ENCODE data around the gene DNAH3. TPM values are rescaled to one million over a fixed set of nuclear protein-coding genes. Genes with fewer than 3 reads are reported as not detected.
"Not testable (repeated sequence)": the region's sequence is repeated elsewhere in the genome, so short reads cannot be mapped to it uniquely, and the experiment has no call there.

DNAH3 gene
- total RNA-seq, 1 experiment from 2014 or later, result 0.21 TPM

- Mint-ChIP-seq H3K27ac (ENCODE audit: unreplicated experiment) (no peak overlapping the region), H3K4me1 (ENCODE audit: low read depth, unreplicated experiment) (no peaks in the 10 kb centered on the region), H3K9me3 (ENCODE audit: low read depth, unreplicated experiment) (no peaks in the 10 kb centered on the region), H3K27me3 (ENCODE audit: unreplicated experiment) (peaks cover 38% of the 10 kb centered on the region), H3K36me3 (ENCODE audit: insufficient read depth, unreplicated experiment) (no peaks in the 10 kb centered on the region), H3K4me3 (ENCODE audit: low read depth, unreplicated experiment) (no peak overlapping the region)
- CTCF ChIA-PET, result no interaction called here
- no TSS peak for BruUV-seq (replicated peaks)
- intact Hi-C loops (cut with micrococcal nuclease; ENCODE audit: unreplicated experiment), result no loop called here
- no peak for TF ChIP-seq CTCF (IDR thresholded peaks at IDR 0.05; ENCODE audit: unreplicated experiment)
- no peak for DNase-seq
Measured at GRCh38 chr16:21116148-21116693, 34.4 kb downstream of the DNAH3 start.

GRCh38 chr16:21115551-21115950 is 35.1 kb downstream of the DNAH3 start:
- BruUV-seq (replicated peaks); intact Hi-C loops (cut with micrococcal nuclease; ENCODE audit: unreplicated experiment); H3K4me1 Mint-ChIP-seq (ENCODE audit: low read depth, unreplicated experiment); CTCF ChIA-PET; H3K27ac Mint-ChIP-seq (ENCODE audit: unreplicated experiment); H3K36me3 Mint-ChIP-seq (ENCODE audit: insufficient read depth, unreplicated experiment); DNase-seq; H3K4me3 Mint-ChIP-seq (ENCODE audit: low read depth, unreplicated experiment); H3K9me3 Mint-ChIP-seq (ENCODE audit: low read depth, unreplicated experiment): not testable (repeated sequence)
- H3K27me3 Mint-ChIP-seq (ENCODE audit: unreplicated experiment), result peaks cover 44% of the 10 kb centered on the region

- Mint-ChIP-seq H3K4me3 (ENCODE audit: low read depth, unreplicated experiment) (no peak overlapping the region), H3K36me3 (ENCODE audit: insufficient read depth, unreplicated experiment) (no peaks in the 10 kb centered on the region), H3K9me3 (ENCODE audit: low read depth, unreplicated experiment) (no peaks in the 10 kb centered on the region), H3K27me3 (ENCODE audit: unreplicated experiment) (peaks cover 18% of the 10 kb centered on the region), H3K27ac (ENCODE audit: unreplicated experiment) (no peak overlapping the region), H3K4me1 (ENCODE audit: low read depth, unreplicated experiment) (peaks cover 14% of the 10 kb centered on the region)
- no peak for DNase-seq
- no peak for TF ChIP-seq CTCF (IDR thresholded peaks at IDR 0.05; ENCODE audit: unreplicated experiment)
- intact Hi-C loops (cut with micrococcal nuclease; ENCODE audit: unreplicated experiment), result no loop called here
- CTCF ChIA-PET, result no interaction called here
- BruUV-seq (replicated peaks), result no TSS peak
Measured at GRCh38 chr16:21103941-21104860, 46.4 kb downstream of the DNAH3 start.

DNA sequence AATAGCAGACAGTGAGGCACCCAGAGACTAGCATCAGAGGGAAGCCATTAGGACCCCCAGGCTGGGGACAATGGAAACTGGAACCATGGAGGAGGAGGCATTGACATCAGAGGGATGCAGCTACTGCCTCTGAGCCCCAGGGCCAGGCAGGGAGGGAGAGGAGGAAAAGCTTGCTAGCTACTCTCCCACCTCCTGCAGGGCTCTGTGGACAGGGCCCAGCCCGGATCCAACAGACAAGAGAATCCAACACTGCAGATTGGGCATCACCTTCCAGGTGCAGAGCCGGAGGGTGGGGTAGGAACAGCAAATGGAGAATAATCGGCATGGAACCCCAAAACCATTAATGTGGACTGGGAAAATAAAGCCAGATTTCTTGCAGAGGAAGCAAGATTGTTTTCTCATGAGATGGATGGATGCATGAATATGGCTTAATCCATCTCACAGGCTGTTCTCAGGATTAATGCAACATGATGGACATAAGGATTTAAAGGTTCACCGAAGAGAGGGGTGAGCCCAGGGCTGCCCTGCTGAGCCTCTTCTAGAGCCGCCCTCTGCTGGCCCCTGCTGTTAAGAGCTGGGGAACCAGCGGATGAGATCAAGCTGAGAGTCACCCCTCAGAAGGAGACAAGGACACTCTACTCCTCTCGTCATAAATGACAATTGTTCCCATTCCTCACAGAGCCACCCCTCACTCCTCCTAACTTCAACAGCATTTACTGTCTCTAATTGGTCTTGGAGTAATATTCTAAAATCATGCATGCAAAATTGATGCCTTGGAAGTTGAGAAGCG is 48.8 kb downstream of the DNAH3 start:
- no TSS peak for BruUV-seq (replicated peaks)
- CTCF ChIA-PET, result interaction anchor here (0.5 to 3.1 kb wide), 11 partner anchors 67 to 295 kb away, joined by 3 to 13 read pairs (median 4); partner anchors contain the start of genes DCUN1D3 and LYRM1
- peak; percentile 47 for TF ChIP-seq CTCF (IDR thresholded peaks at IDR 0.05; ENCODE audit: unreplicated experiment)
- intact Hi-C loops (cut with micrococcal nuclease; ENCODE audit: unreplicated experiment), result loop anchor here (1.0 kb wide), 1 partner anchor 252 kb away; no protein-coding TSS in a partner anchor
- H3K27me3 Mint-ChIP-seq (ENCODE audit: unreplicated experiment), result peaks cover 41% of the 10 kb centered on the region
- no peak overlapping the region for H3K27ac Mint-ChIP-seq (ENCODE audit: unreplicated experiment)
- H3K36me3 Mint-ChIP-seq (ENCODE audit: insufficient read depth, unreplicated experiment), result no peaks in the 10 kb centered on the region
- H3K4me3 Mint-ChIP-seq (ENCODE audit: low read depth, unreplicated experiment), result no peak overlapping the region
- H3K4me1 Mint-ChIP-seq (ENCODE audit: low read depth, unreplicated experiment), result peaks cover 14% of the 10 kb centered on the region
- no peaks in the 10 kb centered on the region for H3K9me3 Mint-ChIP-seq (ENCODE audit: low read depth, unreplicated experiment)
- DNase-seq, result peak; percentile 61
